Effector memory CD8-positive, alpha-beta T cell (primary cell): ENCODE data around the gene MSTO1.
"Not testable (repeated sequence)": the region's sequence is repeated elsewhere in the genome, so short reads cannot be mapped to it uniquely, and the experiment has no call there.

Experiments used
- ATAC-seq: fragments of 150-1000 bp; cut with Tn5 transposase; replicated peaks from 2 replicates; pipeline ENCODE4 v1.10.0; 2021; ENCODE audit warnings: mild to moderate bottlenecking, moderate library complexity
- DNase-seq, 3 experiments: peaks; one replicate each; pipeline ENCODE4 v3.0.0; 2021
- H3K27ac Mint-ChIP-seq, 2 donors: one replicate each; pipeline ENCODE4 v1.8.0; 2022; ENCODE audit warnings: mild to moderate bottlenecking in 2 of 2, mixed read lengths in 2 of 2, moderate library complexity in 2 of 2
- H3K27me3 Mint-ChIP-seq, 2 donors: one replicate each; pipeline ENCODE4 v1.8.0; 2022; ENCODE audit warnings: mixed read lengths in 2 of 2
- H3K36me3 Mint-ChIP-seq: one replicate; pipeline ENCODE4 v1.8.0; 2022; ENCODE audit warnings: mild to moderate bottlenecking, moderate library complexity, mixed read lengths; ENCODE audit not compliant: insufficient read depth
- H3K4me1 Mint-ChIP-seq, 2 donors: one replicate each; pipeline ENCODE4 v1.8.0; 2022; ENCODE audit warnings: low read depth in 2 of 2, mixed read lengths in 2 of 2
- H3K4me3 Mint-ChIP-seq, 2 donors: one replicate each; pipeline ENCODE4 v1.8.0; 2022; ENCODE audit warnings: mild to moderate bottlenecking in 2 of 2, mixed read lengths in 2 of 2, moderate library complexity in 2 of 2
- H3K9me3 Mint-ChIP-seq, 2 donors: one replicate each; pipeline ENCODE4 v1.8.0; 2022; ENCODE audit warnings: mixed read lengths in 2 of 2
- total RNA-seq, 9 experiments: gene quantifications; one replicate each; lab custom pipeline; 2026; lab: John Stamatoyannopoulos, UW

The MSTO1 gene
- 15.6 to 45.6 (median 25.1) reads per million in 9 experiments for total RNA-seq

DNA sequence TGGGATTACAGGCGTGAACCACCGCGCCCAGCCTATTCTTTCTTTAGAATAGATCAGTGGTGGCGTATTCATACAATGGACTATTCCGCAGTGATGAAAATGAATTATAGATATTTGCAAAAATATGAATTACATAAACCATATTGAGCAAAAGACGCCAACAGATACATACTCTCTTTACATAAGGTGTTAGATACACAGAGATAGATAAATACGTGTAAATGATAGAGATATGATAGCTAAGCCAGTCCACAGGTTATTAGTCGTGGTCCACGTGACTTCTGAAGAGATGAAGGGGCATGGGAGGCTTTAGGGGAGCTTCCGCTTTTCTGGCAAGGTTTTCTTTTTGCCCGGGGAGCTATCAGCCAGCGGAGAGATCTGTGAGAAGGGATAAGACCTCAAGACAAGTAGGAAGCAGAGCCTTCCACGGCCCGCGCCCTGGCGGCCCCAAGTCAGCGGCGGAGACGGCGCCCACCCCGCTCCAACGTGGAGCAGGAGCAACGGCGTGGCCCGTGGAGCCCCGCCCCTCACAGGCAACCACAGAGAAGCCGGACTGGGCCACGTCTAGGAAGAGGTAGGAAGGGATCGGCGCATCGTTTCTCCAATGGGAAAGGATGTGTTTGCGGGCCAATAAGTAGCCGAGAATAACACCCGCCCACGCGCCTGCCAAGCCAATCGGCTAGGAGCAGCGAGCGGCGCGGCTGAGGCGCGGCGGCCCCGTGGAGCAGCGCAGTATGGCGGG, at the start of gene MSTO1:
TSS of gene MSTO1 (plus strand) at position 704 of the 742 bp plus-strand sequence. CDS start at position 735, 31 bp downstream.
- peaks cover 4% of the 10 kb centered on the region for H3K36me3 Mint-ChIP-seq
- ATAC-seq (peak; percentile 94), DNase-seq (peak; percentile 84 to 87 (median 85))
- H3K4me1 Mint-ChIP-seq: peaks cover 6% of the 10 kb centered on the region in 2 donors
- H3K4me3 Mint-ChIP-seq: peak within 1 kb of the TSS; percentile 96 to 99
- H3K27ac Mint-ChIP-seq: peak within 1 kb of the TSS; percentile 92 to 98
- no peaks in the 10 kb centered on the region for H3K9me3 Mint-ChIP-seq
- H3K27me3 Mint-ChIP-seq: no peaks in the 10 kb centered on the region

DNA sequence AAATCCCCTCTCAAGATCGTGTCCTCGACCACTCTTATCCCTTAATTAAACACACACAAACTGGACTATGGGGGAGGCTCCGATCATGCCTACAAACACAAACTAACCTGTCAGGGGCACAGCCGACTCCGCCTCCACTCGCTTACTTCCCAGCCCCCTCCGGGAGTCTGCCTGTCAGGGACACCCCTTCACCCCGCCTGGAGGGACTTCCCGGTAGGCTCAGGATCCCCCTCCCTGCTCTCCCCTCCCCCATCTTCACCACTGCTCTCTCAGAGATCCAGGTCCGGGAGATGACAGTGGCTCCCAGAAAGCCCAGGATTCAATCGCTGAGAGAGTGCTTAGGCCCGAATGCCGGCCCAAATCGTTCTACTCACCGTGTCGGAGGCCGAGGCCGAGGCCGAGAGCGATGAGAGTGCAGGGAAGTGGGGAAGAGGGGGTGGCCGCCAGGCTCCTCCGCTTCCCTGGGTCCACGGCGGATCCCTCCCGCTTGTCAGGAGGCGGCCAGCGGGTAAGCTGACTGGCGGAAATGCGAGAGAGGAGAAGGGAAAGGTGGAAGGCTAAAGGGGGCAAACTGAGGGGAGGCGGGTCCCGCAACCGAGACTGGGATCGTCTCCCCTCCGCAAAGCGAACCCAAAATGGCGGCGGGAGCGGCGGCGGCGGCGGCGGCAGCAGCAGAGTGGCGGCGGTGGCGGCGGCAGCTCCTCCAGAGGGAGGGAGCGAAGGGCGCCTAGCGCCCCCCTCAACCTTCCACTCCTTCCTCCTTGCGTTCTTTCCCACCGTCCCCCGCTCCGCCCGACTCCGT, 48.0 kb upstream of the MSTO1 start:
- peak; percentile 53 to 59 (median 55) for DNase-seq
- H3K4me3 Mint-ChIP-seq: peak overlapping the region; percentile 99
- H3K27ac Mint-ChIP-seq: peak overlapping the region; percentile 98 to 99
- peaks cover 42% of the 10 kb centered on the region for H3K36me3 Mint-ChIP-seq
- H3K27me3 Mint-ChIP-seq, H3K9me3 Mint-ChIP-seq: not testable (repeated sequence)
- ATAC-seq: peak; percentile 41
- peaks cover 23 to 40% of the 10 kb centered on the region in 2 donors for H3K4me1 Mint-ChIP-seq

DNA sequence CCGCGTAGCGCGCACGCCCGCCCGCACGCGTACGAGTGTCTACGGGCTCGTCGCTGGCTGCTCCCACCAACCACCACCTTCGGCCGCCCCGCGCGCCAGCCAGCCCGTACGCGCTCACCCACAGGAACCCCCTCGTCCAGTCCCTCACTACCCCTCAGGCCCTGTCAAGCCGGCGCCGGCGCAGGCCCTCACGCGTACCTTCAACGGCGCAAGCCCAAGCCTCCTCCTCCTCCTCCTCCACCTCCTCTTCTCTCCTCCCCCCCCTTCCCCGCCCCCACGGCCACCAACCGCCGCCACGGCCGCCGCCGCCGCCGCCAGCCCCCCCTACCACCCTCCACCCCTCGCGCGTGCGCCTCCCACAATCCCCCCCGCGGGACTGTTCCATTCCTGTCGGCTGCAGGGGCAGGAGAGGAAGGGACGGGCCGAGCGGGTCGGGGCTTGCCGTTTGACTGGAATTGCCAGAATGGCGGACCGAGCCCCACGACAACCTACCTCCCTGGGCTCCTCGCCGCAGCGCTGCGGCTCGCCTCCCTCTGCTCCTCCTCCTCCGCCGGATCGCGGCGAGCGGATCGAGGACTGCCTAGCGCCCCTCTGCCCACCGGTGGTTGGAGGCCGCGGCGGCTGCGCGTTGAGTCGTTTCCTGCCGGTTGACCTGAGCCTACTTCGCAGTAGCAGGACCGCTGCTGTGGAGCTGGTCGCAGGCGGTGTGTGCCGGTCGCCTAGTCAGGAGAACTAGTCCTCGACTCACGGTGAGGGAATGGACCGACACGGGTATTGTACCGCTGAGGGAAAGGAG, 47.2 kb upstream of the MSTO1 start, which contains the start of gene ASH1L:
TSS of gene ASH1L (minus strand) at position 223 of the 796 bp plus-strand sequence. CDS start 41,284 bp downstream, outside the sequence.
- DNase-seq (peak; percentile 87 to 91 (median 90)), ATAC-seq (peak; percentile 75)
- H3K27me3 Mint-ChIP-seq: no peaks in the 10 kb centered on the region

DNA sequence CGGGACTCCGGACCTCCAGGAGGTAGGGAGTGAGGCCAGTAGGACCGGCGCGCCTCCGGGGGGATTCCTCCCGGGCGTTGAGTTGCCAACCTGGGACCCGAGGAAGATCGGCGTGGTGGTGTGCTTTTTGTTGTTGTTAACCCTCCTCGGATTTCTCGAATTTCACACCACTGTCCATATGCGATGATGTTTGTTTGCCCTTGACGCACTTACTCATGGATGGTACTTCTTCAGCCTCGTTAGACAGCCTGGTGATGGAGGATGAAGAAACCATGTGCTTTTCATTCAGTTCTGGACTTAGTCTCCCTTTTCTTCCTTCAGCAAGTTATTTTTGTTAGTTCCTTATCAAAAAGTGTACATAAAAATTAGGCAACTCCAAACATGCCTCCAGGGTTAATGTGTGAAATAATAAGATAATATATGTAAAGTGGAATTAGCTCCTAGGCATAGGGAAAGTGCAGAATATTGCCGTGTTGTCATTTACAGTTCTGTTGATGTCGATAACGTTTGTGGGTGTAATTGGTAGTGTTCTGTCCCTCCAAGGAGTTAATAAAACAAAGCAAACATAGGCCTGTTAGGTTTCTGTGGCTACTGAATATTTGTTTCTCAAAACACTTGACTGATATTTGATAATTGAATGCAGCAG, 46.5 kb upstream of the MSTO1 start:
- ATAC-seq: peak; percentile 9
- Mint-ChIP-seq H3K4me3 (peak overlapping the region; percentile 99), H3K27ac (peak overlapping the region; percentile 98 to 99), H3K4me1 (peaks cover 18 to 35% of the 10 kb centered on the region in 2 donors), H3K36me3 (peaks cover 50% of the 10 kb centered on the region)
- H3K27me3 Mint-ChIP-seq, DNase-seq, H3K9me3 Mint-ChIP-seq: not testable (repeated sequence)

More for the DNA sequence above, 47.2 kb upstream of the MSTO1 start, which contains the start of gene ASH1L:
- Mint-ChIP-seq H3K9me3 (no peaks in the 10 kb centered on the region), H3K27ac (peak within 1 kb of the TSS; percentile 98 to 99), H3K4me1 (peaks cover 22 to 38% of the 10 kb centered on the region in 2 donors), H3K36me3 (peaks cover 45% of the 10 kb centered on the region), H3K4me3 (peak within 1 kb of the TSS; percentile 99)

DNA sequence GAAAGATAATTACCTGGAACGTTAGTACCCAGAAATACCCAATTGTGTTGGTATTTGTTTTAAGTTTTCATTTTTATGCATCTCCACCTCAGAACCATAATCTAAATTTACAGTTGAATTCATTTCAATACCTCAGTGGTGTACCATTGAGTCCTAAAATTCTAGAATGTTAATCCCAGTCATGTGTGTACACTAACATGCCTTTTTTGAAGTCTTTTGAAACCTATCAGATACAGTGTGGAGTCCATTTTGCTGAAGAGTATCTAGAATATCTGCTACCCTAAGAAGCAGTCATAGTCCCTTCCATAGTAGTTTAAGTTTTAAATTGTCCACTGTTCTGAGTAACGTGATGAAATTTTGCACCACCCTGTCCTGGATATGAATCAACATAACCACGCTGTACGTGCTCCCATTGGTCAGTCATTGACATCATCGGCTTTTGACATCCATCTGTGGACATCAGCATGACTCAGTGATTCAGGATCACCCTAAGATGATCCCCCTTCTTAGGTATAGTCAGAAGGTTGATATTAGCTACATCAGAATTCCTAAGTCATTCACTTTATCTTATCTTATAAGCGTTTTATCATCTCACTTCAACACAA, 39.9 kb upstream of the MSTO1 start:
- Mint-ChIP-seq H3K9me3 (no peaks in the 10 kb centered on the region), H3K4me1 (peaks cover 2 to 21% of the 10 kb centered on the region in 2 donors), H3K27ac (no peak overlapping the region), H3K36me3 (peaks cover 35% of the 10 kb centered on the region), H3K4me3 (no peak overlapping the region), H3K27me3 (no peaks in the 10 kb centered on the region)
- ATAC-seq (no peak), DNase-seq (no peak)

DNA sequence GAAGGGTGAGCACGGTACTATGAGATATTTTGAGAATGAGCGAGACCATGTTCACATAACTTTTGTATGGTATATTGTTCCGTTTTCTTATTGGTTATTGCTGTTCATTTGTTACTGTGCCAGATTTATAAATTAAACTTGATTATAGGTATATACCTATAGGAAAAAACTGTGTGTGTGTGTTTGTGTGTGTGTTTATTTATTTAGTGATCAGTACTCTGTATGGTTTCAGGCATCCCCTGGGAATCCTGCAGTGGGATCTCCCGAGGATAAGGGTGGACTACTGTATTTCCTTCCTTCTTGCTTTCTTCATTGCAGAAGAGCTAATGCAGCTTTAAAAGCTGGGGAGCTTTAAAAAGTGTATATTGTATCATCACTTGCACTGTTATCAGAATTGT, 39.4 kb upstream of the MSTO1 start:
- peaks cover 2 to 17% of the 10 kb centered on the region in 2 donors for H3K4me1 Mint-ChIP-seq
- H3K36me3 Mint-ChIP-seq: peaks cover 35% of the 10 kb centered on the region
- ATAC-seq (no peak), DNase-seq (no peak)
- H3K4me3 Mint-ChIP-seq: no peak overlapping the region
- no peaks in the 10 kb centered on the region for H3K9me3 Mint-ChIP-seq
- H3K27ac Mint-ChIP-seq: peak overlapping the region in 1 of 2 donors; percentile 41
- H3K27me3 Mint-ChIP-seq: no peaks in the 10 kb centered on the region

- no peak for DNase-seq
- Mint-ChIP-seq H3K4me3 (no peak overlapping the region), H3K4me1 (peaks cover 2 to 14% of the 10 kb centered on the region in 2 donors), H3K9me3 (no peaks in the 10 kb centered on the region), H3K36me3 (peaks cover 18% of the 10 kb centered on the region), H3K27ac (no peak overlapping the region), H3K27me3 (no peaks in the 10 kb centered on the region)
- ATAC-seq: no peak
These were observed 35.9 kb upstream of the MSTO1 start for GRCh38 chr1:155574077-155574476.

DNA sequence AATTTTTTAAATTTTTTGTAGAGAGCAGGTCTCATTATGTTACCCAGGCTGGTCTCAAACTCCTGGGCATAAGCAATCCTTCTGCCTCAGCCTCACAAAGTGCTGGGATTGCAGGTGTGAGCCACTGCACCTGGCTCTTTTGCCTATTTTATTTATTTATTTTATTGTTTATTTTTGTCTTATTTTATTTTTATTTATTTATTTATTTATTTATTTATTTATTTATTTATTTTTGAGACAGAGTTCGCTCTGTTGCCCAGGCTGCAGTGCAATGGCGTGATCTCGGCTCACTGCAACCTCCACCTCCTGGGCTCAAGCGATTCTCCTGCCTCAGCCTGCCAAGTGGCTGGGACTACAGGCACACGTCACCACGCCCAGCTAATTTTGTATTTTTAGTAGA, 34.4 kb upstream of the MSTO1 start:
- peaks cover 15% of the 10 kb centered on the region for H3K36me3 Mint-ChIP-seq
- ATAC-seq, H3K4me3 Mint-ChIP-seq, H3K4me1 Mint-ChIP-seq, DNase-seq, H3K9me3 Mint-ChIP-seq, H3K27me3 Mint-ChIP-seq, H3K27ac Mint-ChIP-seq: not testable (repeated sequence)

DNA sequence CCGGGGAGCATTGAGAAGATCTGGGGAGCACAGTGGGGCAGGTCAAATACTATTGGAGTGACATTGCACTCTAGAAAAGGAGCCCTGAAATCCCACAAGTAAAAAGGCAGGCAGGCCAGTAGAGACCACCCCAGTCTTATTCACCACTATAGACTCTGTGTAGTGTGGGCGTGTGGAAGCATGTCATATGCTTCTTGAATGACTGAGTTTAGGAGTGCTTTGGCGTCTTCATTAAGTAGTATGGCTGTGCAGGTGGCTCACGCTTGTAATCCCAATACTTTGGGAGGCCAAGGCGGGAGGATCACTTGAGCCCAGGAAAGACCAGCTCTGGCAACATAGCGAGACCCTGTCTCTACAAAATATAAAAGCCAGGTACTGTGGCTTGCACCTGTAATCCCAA, 26.2 kb upstream of the MSTO1 start:
- not testable (repeated sequence) for H3K4me1 Mint-ChIP-seq, H3K27ac Mint-ChIP-seq, ATAC-seq, H3K36me3 Mint-ChIP-seq, H3K4me3 Mint-ChIP-seq, H3K27me3 Mint-ChIP-seq, DNase-seq, H3K9me3 Mint-ChIP-seq

DNA sequence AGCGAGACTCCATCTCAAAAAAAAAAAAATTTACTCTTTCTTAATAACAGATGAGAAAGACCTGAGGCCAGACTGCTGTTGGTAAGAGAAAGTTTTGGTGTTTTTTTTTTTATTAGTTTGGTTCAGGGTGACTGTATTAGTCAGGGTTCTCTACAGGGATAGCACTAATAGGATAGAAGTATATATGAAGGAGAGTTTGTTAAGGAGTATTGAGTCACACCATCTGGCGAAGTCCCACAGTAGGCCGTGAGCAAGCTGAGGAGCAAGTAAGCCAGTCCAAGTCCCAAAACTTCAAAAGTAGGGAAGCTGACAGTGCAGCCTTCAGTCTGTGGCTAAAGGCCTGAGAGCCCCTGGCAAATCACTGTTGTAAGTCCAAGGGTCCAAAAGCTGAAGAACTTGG, 20.7 kb upstream of the MSTO1 start:
- not testable (repeated sequence) for H3K36me3 Mint-ChIP-seq, H3K9me3 Mint-ChIP-seq, H3K4me1 Mint-ChIP-seq, H3K27me3 Mint-ChIP-seq, DNase-seq, H3K4me3 Mint-ChIP-seq, ATAC-seq
- H3K27ac Mint-ChIP-seq: peak overlapping the region in 1 of 2 donors; percentile 56

DNA sequence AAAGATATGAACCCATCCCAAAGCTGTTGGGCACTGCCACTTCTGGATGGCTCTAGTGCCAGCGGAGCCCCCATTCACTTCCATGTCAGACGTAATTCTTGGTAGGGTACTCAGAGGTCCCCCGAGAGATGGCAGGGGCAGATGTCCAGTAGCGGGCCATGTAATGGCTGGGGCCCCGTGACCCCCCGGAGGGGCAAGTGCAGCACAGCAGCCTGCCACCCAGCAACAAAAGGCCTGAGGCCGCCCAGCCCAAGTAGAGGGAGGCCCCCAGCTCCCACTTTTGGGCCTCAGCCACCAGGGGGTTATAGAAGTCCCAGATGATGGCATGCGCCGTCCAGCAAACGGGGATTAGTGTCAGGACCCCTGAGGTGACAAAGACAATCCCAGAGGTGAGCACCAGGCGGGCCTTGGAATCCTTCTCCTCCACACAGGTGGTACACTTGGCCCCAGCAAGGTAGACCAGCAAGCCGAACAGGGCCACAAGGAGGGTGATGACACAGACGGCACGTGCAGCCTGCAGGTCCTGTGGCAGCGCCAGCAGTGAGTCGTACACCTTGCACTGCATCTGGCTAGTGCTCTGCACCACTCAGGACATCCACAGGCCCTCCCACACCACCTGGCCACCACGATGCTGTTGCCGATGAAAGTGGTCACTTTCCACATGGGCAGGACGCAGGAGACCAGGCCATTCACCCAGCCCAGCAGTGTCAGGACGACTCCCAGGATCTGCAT, 19.3 kb upstream of the MSTO1 start:
- H3K36me3 Mint-ChIP-seq, H3K4me1 Mint-ChIP-seq, ATAC-seq, H3K27ac Mint-ChIP-seq, H3K27me3 Mint-ChIP-seq, H3K4me3 Mint-ChIP-seq, DNase-seq, H3K9me3 Mint-ChIP-seq: not testable (repeated sequence)

- DNase-seq (peak; percentile 34 to 37 (median 35)), ATAC-seq (peak; percentile 72)
- Mint-ChIP-seq H3K27ac (no peak overlapping the region), H3K9me3 (no peaks in the 10 kb centered on the region), H3K27me3 (no peaks in the 10 kb centered on the region), H3K4me3 (no peak overlapping the region), H3K36me3 (peaks cover 3% of the 10 kb centered on the region), H3K4me1 (peaks cover 0 to 3% of the 10 kb centered on the region in 2 donors)
These were observed 18.2 kb upstream of the MSTO1 start for GRCh38 chr1:155591770-155592169.
